GM18517 (cell line): Measurements from ENCODE around the gene CD300E.
"Not testable (repeated sequence)": the region's sequence is repeated elsewhere in the genome, so short reads cannot be mapped to it uniquely, and the experiment has no call there.

ENCODE experiments used
- ATAC-seq: cut with Tn5 transposase; IDR thresholded peaks from one replicate; pipeline ENCODE4 v1.9.1; 2021; ENCODE audit warnings: mild to moderate bottlenecking, moderate library complexity; ENCODE audit not compliant: unreplicated experiment

The CD300E gene

GRCh38 chr17:74636541-74637085 lies 13.1 kb upstream of the CD300E start:
- ATAC-seq = not testable (repeated sequence)

- no peak for ATAC-seq
Observed at GRCh38 chr17:74635418-74635817, 11.9 kb upstream of the CD300E start.

GRCh38 chr17:74633326-74633725 lies 9.8 kb upstream of the CD300E start:
- no peak for ATAC-seq

- ATAC-seq = no peak
Observed at GRCh38 chr17:74632617-74633016, 9.1 kb upstream of the CD300E start.

GRCh38 chr17:74631468-74632450 lies 8.2 kb upstream of the CD300E start:
- ATAC-seq = no peak

GRCh38 chr17:74630251-74630650 lies 6.7 kb upstream of the CD300E start:
- not testable (repeated sequence) for ATAC-seq

- no peak for ATAC-seq
Observed at GRCh38 chr17:74625661-74626060, 2.1 kb upstream of the CD300E start.

GRCh38 chr17:74624131-74624530 lies 593 bp upstream of the CD300E start:
- ATAC-seq = no peak

GRCh38 chr17:74619077-74619673 lies 4.4 kb downstream of the CD300E start:
- ATAC-seq = no peak

GRCh38 chr17:74618451-74618850 lies 5.1 kb downstream of the CD300E start:
- ATAC-seq = no peak

- ATAC-seq = no peak
Observed at GRCh38 chr17:74616696-74617095, 6.8 kb downstream of the CD300E start.

GRCh38 chr17:74612046-74612445 lies 11.5 kb downstream of the CD300E start:
- no peak for ATAC-seq

- ATAC-seq = no peak
Observed at GRCh38 chr17:74610108-74610507, 13.4 kb downstream of the CD300E start.

GRCh38 chr17:74608511-74608910 lies 15.0 kb downstream of the CD300E start:
- no peak for ATAC-seq

GRCh38 chr17:74607221-74607620 lies 16.3 kb downstream of the CD300E start:
- no peak for ATAC-seq

- ATAC-seq = no peak
Observed at GRCh38 chr17:74606050-74606449, 17.5 kb downstream of the CD300E start.

GRCh38 chr17:74605361-74605760 lies 18.2 kb downstream of the CD300E start:
- ATAC-seq = no peak

- ATAC-seq = no peak
Observed at GRCh38 chr17:74604761-74605160, 18.8 kb downstream of the CD300E start.

- no peak for ATAC-seq
Observed at GRCh38 chr17:74604200-74604599, 19.3 kb downstream of the CD300E start.

GRCh38 chr17:74603746-74604145 lies 19.8 kb downstream of the CD300E start:
- ATAC-seq = no peak

GRCh38 chr17:74603037-74603635 lies 20.4 kb downstream of the CD300E start:
- no peak for ATAC-seq
